AG08396 (cell line): Measurements from ENCODE around the gene LSM5.
"Not testable (repeated sequence)": the region's sequence is repeated elsewhere in the genome, so short reads cannot be mapped to it uniquely, and the experiment has no call there.

ENCODE experiments used
- DNase-seq: peaks from one replicate; pipeline ENCODE4 v3.0.0; 2012; ENCODE audit warnings: low spot score, mixed read lengths

LSM5 gene

DNA sequence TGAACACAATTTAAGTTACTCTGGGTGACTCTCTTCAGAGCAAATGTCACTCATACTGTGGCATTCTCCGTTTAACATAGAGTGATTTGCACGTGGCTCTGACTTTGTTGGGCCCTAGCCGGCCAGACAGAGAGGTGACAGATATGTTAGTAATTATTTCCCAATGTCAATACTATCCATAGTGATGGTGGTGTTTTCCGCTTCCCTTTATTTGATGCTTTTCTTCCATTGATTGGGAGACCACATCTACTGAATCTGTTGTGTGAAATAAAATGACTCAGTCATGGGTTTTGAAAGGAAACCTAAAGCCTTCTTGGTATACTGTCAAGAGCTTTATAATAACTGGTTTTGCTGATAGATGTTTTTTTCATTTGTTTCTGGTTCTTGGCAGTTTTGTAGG lies 12.5 kb upstream of the LSM5 start:
- no peak for DNase-seq

DNA sequence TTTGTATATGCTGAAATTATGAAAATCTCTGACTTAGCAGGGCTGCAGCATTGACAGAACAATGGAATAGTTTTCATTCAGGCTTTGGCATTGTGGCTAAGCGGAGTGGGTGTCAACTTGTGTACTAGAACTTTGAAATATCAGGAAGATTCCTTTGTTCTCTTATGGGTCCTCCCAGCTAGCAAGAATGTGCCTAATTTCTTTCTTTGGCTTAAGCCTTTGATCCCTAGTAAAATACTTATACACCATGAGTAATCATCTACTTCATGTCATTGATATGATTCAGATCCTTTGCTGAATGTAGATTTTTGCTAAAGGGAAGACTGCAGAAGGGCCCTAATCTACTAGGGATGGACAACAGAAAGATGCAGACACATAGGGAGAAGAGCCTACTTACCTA lies 11.3 kb upstream of the LSM5 start:
- peak; percentile 45 for DNase-seq

DNA sequence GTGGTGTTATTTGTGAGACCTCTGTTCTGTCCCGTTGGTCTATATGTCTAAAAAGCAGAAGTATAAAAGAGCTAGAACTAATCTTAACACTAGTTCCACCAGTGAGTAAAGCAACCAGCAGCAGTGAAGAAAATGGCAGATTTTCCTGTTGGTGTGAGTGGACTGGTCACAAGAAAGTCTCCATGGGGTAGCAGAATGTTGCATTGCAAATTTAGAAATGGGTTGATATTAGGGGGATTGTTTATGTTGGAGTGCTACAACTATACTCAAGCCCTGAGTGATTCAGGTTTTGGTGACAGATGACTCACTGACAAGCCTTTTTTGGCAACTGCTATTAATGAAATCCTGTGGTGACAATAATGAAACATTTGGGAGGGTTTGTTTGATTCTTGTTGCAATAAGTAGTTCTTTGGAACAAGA lies 10.8 kb upstream of the LSM5 start:
- DNase-seq: peak; percentile 31

DNA sequence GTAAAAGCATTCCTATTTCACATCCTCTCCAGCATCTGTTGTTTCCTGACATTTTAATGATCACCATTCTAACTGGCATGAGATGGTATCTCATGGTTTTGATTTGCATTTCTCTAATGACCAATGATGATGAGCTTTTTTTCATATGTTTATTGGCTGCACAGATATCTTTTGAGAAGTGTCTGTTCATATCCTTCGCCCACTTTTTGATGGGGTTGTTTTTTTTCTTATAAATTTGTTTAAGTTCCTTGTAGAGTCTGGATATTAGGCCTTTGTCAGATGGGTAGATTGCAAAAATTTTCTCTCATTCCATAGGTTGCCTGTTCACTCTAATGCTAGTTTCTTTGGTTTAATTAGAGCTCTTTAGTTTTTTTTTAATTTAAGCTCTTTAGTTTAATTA lies 10.0 kb upstream of the LSM5 start:
- DNase-seq: not testable (repeated sequence)

DNA sequence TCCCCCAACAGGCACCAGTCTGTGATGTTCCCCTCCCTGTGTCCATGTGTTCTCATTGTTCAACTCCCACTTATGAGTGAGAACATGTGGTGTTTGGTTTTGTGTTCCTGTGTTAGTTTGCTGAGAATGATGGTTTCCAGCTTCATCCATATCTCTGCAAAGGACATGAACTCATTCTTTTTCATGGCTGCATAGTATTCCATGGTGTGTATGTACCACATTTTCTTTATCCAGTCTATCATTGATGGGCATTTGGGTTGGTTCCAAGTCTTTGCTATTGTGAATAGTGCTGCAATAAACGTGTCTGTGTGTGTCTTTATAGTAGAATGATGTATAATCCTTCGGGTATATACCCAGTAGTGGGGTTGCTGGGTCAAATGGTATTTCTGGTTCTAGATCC lies 9.6 kb upstream of the LSM5 start:
- not testable (repeated sequence) for DNase-seq

DNA sequence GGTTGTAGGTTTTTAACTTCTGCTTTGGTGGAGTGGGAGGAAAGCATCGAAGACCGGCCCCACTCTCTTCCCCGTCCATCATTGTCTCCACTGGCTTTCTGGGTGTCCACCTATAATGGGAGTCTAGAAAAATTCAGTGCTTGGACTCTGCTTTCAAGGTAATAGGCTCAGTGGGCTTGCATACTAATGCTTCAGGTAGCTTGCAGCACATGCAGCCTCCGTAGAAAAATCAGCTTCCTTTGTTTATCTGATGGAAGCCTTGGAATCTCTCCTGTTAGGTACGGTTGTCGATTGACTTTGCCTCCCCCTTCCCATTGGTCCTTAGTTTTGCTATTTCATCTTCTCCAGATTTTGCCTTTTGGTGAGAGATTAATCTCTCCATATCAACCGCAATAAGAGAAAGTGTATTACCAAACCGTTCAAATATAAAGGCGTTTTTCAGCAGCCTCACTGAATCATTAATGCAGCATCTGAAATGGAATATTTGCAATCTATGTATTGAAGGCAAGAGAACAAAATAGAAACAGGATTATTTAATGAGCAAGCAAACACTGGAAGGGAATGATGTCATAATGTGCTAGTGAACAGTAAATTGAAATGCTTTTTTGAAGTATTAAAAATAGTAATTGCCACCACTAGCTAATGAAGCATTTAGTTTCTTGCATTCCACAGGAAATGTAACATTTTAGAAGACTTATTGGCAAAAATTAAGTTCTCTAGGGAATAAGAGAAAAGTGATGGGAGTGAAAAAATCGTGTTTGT lies 6.1 kb upstream of the LSM5 start:
- no peak for DNase-seq

DNA sequence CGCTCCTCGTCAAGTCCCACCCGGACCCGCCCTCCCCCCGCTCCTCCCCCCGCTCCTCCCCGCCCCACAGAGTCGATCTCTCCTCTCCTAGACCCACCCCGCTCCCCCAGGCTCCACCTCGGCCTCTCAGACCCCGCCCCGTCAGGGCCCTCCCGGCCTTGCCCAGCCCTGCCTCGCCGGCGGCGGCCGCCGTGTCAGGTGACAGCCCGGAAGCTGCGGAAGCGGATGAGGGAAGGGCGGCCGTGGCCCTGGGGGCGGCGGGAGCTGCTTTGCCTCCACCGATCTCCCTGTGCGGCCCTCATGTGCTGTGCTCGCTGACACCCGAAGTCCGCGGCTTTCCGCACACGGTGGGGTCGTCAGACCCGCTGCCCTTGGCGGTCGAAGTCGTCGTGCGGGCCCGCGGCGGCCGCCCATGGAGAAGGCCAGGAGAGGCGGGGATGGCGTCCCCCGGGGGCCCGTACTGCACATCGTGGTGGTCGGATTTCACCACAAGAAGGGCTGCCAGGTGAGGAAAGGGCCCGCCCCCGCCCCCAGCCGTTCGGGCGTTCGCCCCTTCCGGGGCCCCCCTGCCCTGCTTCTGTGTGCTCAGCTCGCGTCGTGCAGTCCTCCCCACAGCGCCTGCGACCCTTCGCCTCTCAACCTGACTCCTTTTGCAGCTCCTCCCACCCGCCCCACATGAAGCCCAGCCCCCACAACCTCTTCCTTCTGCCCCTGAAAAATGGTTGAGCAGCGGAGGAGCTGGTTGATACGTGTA lies 5.3 kb upstream of the LSM5 start, which contains the start of gene AVL9:
AVL9 (plus strand) TSS at position 192 of the 754 bp plus-strand sequence; CDS start at position 413, 221 bp downstream.
- peak; percentile 98 for DNase-seq

DNA sequence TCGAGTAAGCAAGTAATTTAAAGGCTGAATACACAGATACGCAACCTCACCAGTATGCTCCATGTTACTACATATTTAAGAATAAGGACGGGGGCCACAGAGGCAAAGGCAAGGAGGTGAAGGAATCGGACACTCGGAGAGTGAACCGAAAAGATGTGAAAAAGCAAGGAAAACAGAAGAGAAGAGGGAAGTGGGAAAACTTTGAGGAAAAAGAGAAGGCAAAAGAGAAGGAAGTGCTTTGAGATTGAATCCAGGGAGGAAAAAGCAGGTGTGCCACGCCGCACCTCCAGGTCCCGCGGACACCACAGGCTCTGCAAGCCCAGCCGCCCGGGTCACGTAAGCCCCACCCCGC lies 4.7 kb upstream of the LSM5 start:
- DNase-seq: no peak

DNA sequence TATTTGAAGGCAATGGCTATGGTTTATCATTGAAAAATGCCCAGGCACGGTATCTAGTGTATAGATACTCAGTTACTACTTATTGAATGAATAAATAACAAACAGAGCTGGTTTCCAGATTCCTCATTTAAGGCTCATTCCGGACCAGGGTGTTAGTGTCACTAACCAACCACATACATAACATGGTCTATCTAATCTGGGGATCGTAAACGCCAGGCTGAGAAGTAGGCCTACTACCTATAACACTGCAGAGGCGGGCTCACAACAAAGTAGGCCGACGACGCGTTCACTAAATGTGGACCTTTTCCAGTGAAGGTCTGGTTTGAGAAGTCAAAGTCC lies 423 bp downstream of the LSM5 start:
- DNase-seq: no peak

DNA sequence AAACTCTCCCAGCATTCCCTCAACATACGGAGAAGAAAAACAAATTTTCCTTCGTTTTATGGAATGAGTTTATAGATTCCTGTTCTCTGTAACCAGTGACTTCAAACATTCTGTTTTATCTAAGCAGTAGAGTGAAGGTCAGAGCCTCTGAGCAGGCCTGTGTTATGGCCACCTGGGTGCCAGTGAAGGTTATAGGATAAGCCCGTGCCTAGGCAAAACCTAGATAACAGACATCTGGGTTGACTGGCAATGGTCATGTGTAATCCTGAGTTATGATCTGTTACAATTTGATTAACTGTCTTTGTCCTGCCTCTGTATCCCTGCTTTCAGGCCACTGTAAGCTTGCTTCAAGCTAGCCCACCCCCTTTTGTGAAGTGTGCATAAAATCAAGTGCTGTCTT lies 8.3 kb downstream of the LSM5 start:
- no peak for DNase-seq

DNA sequence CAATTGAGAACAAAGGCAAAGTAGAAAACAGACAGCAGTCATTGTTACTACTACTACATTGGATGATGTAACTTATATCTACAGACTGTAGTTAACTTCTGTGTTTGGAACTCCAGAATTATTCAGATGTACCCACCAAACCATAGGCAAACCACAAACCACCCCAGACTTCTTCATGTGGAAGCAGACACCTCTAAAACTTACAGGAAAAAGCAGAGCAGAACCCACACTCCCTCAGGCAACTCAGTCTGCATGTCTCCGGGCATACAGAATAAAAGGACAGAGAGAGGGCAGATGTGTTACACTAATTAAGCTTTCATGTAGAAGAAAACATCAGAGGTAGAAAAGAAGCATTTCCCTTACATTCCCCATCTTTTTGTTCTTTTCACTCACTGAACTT lies 9.0 kb downstream of the LSM5 start:
- no peak for DNase-seq

DNA sequence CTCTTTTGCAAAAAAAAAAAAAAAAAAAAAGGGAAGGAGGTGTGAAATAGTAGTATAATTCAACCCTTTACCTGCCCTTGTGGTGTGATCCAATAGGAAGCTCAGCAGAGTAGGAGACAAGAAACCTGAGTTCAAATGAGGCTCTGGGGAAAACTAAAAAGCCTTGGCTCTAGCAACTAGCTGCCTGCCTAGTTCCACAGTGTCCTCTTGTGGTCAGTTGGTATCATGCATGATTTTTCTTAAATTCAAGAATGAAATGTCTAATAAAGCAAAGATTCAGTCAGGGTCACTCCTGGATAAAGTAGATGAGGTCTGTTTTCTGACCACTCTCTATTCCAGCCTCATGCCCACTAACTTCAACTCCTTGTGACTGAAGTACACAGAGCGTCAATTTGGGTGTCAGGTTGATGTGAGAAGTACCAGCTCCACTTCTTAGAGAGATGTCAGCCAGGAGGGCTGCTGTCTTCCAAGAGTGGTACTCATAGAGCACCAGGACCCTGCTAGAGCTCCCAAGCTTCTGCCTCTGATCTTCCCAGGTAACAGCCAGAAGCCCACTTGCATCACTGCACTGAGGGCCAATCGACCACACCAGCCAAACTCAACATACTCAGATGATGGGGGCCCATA lies 10.5 kb downstream of the LSM5 start:
- peak; percentile 57 for DNase-seq

DNA sequence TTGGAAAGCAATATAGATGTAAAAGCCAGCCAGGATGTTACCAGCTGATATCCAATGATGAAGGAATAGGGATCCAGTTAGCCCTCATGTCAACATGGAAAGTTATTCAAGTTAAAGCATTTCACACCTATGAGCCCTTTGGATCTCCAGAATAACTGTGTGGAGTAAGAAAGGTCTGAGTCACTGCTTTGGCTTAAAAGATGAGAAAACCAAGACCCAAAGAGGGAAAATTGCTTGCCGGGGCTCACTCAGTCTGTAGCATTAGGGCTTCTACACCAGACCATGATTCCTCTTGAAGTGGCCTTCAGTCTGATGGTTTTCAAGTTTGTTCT lies 12.6 kb downstream of the LSM5 start:
- no peak for DNase-seq

DNA sequence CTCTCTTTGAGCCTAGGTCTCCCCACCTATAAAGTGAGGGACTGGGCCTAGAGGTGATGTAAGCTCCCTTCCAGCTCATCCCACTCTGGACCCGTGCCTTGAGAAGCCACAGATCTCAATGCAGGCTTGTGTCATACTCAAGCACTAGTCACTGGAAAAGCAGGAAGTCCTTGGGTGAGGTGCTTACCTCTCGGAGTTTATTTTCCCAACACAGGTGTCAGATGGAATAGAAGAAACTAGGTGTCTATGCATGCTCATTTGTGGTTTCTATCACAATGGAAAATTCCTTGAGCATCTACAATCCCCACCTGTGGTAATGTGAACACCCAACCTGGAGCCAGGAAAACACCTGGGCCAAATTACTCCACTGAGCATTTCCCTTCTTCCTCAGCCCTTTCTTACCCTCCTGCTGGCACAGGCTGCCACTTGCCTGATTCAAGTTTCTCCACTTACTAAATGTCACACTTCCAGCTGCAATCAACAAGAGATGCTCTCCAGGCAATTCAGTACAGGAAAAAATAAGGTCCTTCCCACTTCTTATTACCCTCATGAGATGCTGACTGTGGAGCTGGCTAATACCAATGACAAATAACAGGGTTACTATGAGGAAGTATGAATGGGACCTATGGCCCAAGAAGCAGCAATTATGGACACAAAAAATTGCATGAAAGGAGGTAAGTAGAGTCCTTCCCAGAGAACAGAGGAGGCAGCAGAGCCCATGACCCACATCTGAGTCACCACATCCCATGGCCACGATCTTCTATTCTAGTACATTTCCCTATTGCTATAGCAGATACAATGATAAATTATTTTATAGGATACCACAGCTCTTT lies 13.1 kb downstream of the LSM5 start:
- DNase-seq: no peak

DNA sequence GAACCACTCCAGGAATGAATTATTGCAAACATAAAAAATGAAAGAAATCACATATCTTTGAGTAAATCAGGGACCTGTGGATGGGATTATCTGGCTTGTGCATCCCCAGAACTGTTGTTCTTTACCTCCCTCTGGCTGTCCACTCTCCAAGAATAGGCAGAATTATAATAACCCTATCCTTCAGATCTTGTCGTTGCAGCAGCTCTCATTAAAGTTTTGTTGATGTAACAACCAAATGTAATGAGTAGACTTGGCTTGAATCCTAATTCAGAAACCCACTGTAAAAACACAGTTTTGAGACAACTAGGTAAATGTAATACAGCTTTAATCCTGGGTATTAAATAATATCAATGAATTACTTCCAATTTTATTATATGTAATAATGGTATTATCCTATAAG lies 16.2 kb downstream of the LSM5 start:
- DNase-seq: no peak

DNA sequence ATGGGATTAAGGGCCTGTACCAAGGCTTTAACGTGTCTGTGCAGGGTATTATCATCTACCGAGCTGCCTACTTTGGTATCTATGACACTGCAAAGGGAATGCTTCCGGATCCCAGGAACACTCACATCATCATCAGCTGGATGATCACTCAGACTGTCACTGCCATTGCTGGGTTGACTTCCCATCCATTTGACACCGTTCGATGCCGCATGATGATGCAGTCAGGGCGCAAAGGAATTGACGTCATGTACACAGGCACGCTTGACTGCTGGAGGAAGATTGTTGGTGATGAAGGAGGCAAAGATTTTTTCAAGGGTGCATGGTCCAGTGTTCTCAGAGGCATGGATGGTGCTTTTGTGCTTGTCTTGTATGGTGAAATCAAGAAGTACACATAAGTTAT lies 18.2 kb downstream of the LSM5 start:
- DNase-seq: no peak

DNA sequence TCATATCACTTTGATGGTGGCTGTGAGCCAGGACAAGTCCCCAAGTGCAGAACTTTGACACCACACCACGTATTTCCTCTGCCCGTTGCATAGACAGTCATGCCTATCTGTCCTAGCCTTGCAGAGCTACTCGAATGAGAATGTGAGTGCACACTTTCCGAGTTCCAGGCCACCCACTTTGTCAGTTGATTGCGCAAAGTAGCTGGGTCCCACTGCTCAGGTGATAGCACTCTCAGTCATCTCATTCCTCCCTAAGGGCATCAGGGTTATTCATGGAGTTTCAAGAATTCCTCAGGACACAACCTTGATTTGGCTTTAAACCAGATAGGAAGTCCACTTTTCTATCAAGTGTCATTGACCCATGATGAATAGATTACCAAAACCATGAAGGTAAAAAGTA lies 19.3 kb downstream of the LSM5 start:
- no peak for DNase-seq

DNA sequence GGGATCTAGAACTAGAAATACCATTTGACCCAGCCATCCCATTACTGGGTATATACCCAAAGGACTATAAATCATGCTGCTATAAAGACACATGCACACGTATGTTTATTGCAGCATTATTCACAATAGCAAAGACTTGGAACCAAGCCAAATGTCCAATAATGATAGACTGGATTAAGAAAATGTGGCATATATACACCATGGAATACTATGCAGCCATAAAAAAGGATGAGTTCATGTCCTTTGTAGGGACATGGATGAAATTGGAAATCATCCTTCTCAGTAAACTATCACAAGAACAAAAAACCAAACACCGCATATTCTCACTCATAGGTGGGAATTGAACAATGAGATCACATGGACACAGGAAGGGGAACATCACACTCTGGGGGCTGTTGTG lies 20.2 kb downstream of the LSM5 start:
- not testable (repeated sequence) for DNase-seq

DNA sequence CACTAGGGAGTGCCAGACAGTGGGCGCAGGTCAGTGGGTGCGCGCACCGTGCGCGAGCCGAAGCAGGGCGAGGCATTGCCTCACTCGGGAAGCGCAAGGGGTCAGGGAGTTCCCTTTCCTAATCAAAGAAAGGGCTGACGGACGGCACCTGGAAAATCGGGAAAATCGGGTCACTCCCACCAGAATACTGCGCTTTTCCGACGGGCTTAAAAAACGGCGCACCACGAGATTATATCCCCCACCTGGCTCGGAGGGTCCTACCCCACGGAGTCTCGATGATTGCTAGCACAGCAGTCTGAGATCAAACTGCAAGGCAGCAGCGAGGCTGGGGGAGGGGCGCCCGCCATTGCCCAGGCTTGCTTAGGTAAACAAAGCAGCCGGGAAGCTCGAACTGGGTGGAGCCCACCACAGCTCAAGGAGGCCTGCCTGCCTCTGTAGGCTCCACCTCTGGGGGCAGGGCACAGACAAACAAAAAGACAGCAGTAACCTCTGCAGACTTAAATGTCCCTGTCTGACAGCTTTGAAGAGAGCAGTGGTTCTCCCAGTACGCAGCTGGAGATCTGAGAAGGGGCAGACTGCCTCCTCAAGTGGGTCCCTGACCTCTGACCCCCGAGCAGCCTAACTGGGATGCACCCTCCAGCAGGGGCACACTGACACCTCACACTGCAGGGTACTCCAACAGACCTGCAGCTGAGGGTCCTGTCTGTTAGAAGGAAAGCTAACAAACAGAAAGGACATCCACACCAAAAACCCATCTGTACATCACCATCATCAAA lies 25.4 kb downstream of the LSM5 start:
- not testable (repeated sequence) for DNase-seq

DNA sequence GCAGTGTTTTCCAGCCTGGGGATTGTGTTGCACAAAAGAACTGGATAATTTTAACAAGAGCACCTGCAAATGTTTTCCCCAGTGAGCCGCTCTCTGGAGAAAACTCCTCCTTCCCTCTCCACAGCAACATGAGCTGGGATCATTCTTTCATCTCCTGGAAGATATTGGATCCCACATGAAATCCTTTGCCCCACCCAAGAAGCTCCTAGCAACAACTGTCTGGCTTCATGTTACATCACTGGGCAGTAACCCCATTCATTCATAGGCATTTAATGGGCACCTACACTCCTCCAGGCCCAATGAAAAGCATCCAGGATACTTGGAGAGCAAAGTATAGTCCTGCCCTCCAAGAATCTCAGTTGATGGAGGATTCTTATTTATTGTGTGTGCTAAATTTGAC lies 27.2 kb downstream of the LSM5 start:
- no peak for DNase-seq

DNA sequence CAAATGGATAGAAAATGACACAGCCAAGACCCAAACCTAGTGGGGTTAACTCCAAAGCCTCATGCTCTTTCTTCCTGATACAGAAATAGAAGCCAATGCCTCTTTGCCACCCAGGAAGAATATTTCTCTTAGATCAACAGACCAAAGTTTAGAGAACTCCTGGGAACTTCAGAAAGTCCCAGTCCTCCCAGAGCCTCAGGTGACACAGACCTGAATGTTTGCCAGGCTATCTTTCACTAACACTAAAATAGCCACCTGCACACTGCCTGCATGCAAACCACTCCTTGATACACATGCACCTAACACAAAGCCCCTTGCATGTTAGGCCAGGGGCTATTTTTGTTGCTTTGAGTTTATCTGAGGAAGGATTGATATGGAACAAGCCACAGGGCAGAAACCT lies 27.7 kb downstream of the LSM5 start:
- no peak for DNase-seq

DNA sequence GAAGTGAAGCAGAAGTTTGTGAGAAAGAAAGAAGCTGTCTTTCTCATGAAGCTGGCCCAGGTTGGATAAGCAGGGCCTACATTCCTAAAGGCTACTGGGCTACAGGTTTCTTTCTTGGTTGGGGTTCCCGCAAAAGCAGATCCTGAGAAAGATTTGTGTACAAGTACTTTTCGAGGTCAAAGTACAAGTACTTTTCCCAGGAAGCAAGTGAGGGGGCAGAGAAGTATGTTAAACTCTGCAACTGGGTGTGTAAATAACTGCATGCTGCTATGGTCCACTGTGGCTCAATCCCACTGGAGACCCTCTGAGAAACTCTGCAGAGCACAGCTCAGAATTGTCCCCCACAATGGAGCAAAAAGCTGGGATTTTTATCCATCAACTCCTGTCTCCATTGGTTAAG lies 28.7 kb downstream of the LSM5 start:
- DNase-seq: no peak
